Effector CD8-positive, alpha-beta T cell (primary cell): ENCODE data around the gene MAPK14.

Source experiments
- DNase-seq: peaks from one replicate; lab custom pipeline; 2025; lab: John Stamatoyannopoulos, UW

MAPK14 gene

GRCh38 chr6:36035225-36035624 lies 7.6 kb downstream of the MAPK14 start:
- DNase-seq = no peak

- no peak for DNase-seq
Observed at GRCh38 chr6:36038120-36038876, 10.7 kb downstream of the MAPK14 start.

- no peak for DNase-seq
Observed at GRCh38 chr6:36039112-36039511, 11.5 kb downstream of the MAPK14 start.

GRCh38 chr6:36040958-36041357 lies 13.3 kb downstream of the MAPK14 start:
- no peak for DNase-seq

GRCh38 chr6:36042618-36043260 lies 15.1 kb downstream of the MAPK14 start:
- DNase-seq = no peak

GRCh38 chr6:36049582-36049981 lies 22.0 kb downstream of the MAPK14 start:
- DNase-seq = no peak

- no peak for DNase-seq
Observed at GRCh38 chr6:36050305-36050704, 22.7 kb downstream of the MAPK14 start.

GRCh38 chr6:36050947-36051710 lies 23.5 kb downstream of the MAPK14 start:
- DNase-seq = no peak

GRCh38 chr6:36052097-36052496 lies 24.5 kb downstream of the MAPK14 start:
- DNase-seq = no peak

GRCh38 chr6:36053878-36054277 lies 26.3 kb downstream of the MAPK14 start:
- DNase-seq = no peak

- no peak for DNase-seq
Observed at GRCh38 chr6:36054415-36054814, 26.8 kb downstream of the MAPK14 start.

GRCh38 chr6:36054956-36055355 lies 27.3 kb downstream of the MAPK14 start:
- DNase-seq = no peak

- no peak for DNase-seq
Observed at GRCh38 chr6:36056178-36056577, 28.6 kb downstream of the MAPK14 start.

- DNase-seq = no peak
Observed at GRCh38 chr6:36061236-36061635, 33.6 kb downstream of the MAPK14 start.

GRCh38 chr6:36062247-36062646 lies 34.6 kb downstream of the MAPK14 start:
- DNase-seq = no peak

- no peak for DNase-seq
Observed at GRCh38 chr6:36063318-36064060, 35.9 kb downstream of the MAPK14 start.

- no peak for DNase-seq
Observed at GRCh38 chr6:36064770-36065396, 37.3 kb downstream of the MAPK14 start.

GRCh38 chr6:36065916-36066315 lies 38.3 kb downstream of the MAPK14 start:
- DNase-seq = no peak

- DNase-seq = no peak
Observed at GRCh38 chr6:36066817-36067216, 39.2 kb downstream of the MAPK14 start.

- DNase-seq = no peak
Observed at GRCh38 chr6:36067374-36068011, 39.9 kb downstream of the MAPK14 start.

GRCh38 chr6:36068012-36068392 lies 40.4 kb downstream of the MAPK14 start:
- no peak for DNase-seq
